Right lobe of liver (tissue), 6 donors: ENCODE results near the gene NAALADL2. TPM values are rescaled to one million over a fixed set of nuclear protein-coding genes. Genes with fewer than 3 reads are reported as not detected.
A peak's percentile ranks its signal among the peaks of the same experiment; 100 is the strongest.

ENCODE experiments used
- ATAC-seq, 4 donors: fragments of 200-7000 bp; cut with Tn5 transposase; one replicate each; pipeline ENCODE4 v1.9.1; 2020; ENCODE audit warnings: mild to moderate bottlenecking in 4 of 4, moderate library complexity in 4 of 4
- DNase-seq, 3 donors: peaks; one replicate each; pipeline ENCODE4 v3.0.0-alpha.2; 2020
- H3K27ac ChIP-seq, 3 donors: fragments of 200-600 bp; one replicate each; pipeline ENCODE4 v1.8.0; 2022
- H3K27me3 ChIP-seq, 2 donors: fragments of 200-600 bp; one replicate each; pipeline ENCODE4 v1.8.0; 2022
- H3K36me3 ChIP-seq, 4 donors: fragments of 200-600 bp; sonication (generic) in 1 of 4; one replicate each; pipeline versions ENCODE4 v1.5.1 to v1.8.0; 2017 to 2022; ENCODE audit warnings: control low read depth in 1 of 4
- H3K4me1 ChIP-seq, 4 donors: fragments of 200-600 bp; sonication (generic) in 1 of 4; one replicate each; pipeline versions ENCODE4 v1.5.1 to v1.8.0; 2017 to 2022; ENCODE audit warnings: control low read depth in 1 of 4
- H3K4me3 ChIP-seq, 3 donors: fragments of 200-600 bp; one replicate each; pipeline ENCODE4 v1.8.0; 2022
- H3K9me3 ChIP-seq, 4 donors: fragments of 200-600 bp; sonication (generic) in 1 of 4; one replicate each; pipeline versions ENCODE4 v1.5.1 to v1.8.0; 2017 to 2022; ENCODE audit warnings: control low read depth in 1 of 4
- CTCF ChIP-seq, 4 donors: fragments of 200-600 bp in 3 of 4; fragments of 450-650 bp in 1 of 4; IDR thresholded peaks; one replicate each; pipeline versions ENCODE4 v1.5.1 to v1.8.0; 2016 to 2022; ENCODE audit warnings: antibody characterized with exemption in 4 of 4, mild to moderate bottlenecking in 2 of 4
- POLR2A ChIP-seq: fragments of 450-650 bp; IDR thresholded peaks from one replicate; pipeline ENCODE4 v1.6.1; 2017; ENCODE audit warnings: antibody characterized with exemption, mild to moderate bottlenecking
- WGBS: methylation state at CpG from one replicate; pipeline ENCODE4 v1.1.6; 2018; ENCODE audit warnings: low coverage, low lambda C conversion rate; ENCODE audit not compliant: insufficient coverage; ENCODE audit errors: missing lambda C conversion rate; 5-methylcytosine and 5-hydroxymethylcytosine counted together
- intact Hi-C, 2 donors: fragments of 100-400 bp; cut with DNase I; formaldehyde crosslinking; loops; one replicate each; pipeline versions ENCODE4 v1.11.2 to v1.14.1; 2022
- total RNA-seq, 6 experiments: library from RNA; depleted of rRNA in 2 of 6; stranded (reverse); fragments of >200 nt in 2 of 6; fragmentation: NEBNext Ultra II Directional in 3 of 6; extraction: Animal tissue kit (Norgen Biotek cat#: 25700) in 3 of 6; gene quantifications; one replicate each; pipeline versions ENCODE4 v1.1.0 to v1.2.4, GENCODE V29; 2016 to 2023
- donor health status: DM: no; HTN: yes; CAD: no.
- donor health status: DM: no; HTN: no; CAD: no.
- donor health status: DM: no; HTN: no; CAD: no.
- donor health status: DM: no; HTN: yes; CAD: no.
- donor health status: DM: no; HTN: yes; CAD: no.

The NAALADL2 gene
- total RNA-seq, 6 experiments from 2014 or later, result 0.86 to 4.9 (median 3.2) TPM

GRCh38 chr3:175307642-175308041, 448.5 kb downstream of the NAALADL2 start:
- Histone ChIP-seq H3K4me1 (peaks cover 0 to 6% (median 0%) of the 10 kb centered on the region in 4 donors), H3K4me3 (peak overlapping the region in 2 of 3 donors; percentile 40 to 49), H3K27me3 (no peaks in the 10 kb centered on the region), H3K36me3 (no peaks in the 10 kb centered on the region), H3K9me3 (no peaks in the 10 kb centered on the region), H3K27ac (peak overlapping the region; percentile 55 to 85 (median 77))
- intact Hi-C loops, result no loop called here
- TF ChIP-seq CTCF (IDR thresholded peaks at IDR 0.05) (no peak), POLR2A (no peak)
- ATAC-seq (peak; percentile 76 to 97 (median 92)), DNase-seq (no peak)

- Histone ChIP-seq H3K4me1 (peaks cover 0 to 6% (median 0%) of the 10 kb centered on the region in 4 donors), H3K4me3 (peak overlapping the region in 2 of 3 donors; percentile 40 to 49), H3K9me3 (no peaks in the 10 kb centered on the region)
Observed at GRCh38 chr3:175308097-175308496, 449.0 kb downstream of the NAALADL2 start.

GRCh38 chr3:175310046-175310445, 450.9 kb downstream of the NAALADL2 start:
- peaks cover 0 to 6% (median 0%) of the 10 kb centered on the region in 4 donors for H3K4me1 ChIP-seq
- 88% methylated on average over 2 of the region's 2 CpGs for WGBS
- no peaks in the 10 kb centered on the region for H3K27me3 ChIP-seq
- ATAC-seq (no peak), DNase-seq (no peak)
- no peak for TF ChIP-seq POLR2A
- TF ChIP-seq CTCF (IDR thresholded peaks at IDR 0.05), result no peak
- H3K36me3 ChIP-seq, result no peaks in the 10 kb centered on the region
- intact Hi-C loops, result no loop called here
- no peaks in the 10 kb centered on the region for H3K9me3 ChIP-seq
- no peak overlapping the region for H3K4me3 ChIP-seq
- H3K27ac ChIP-seq, result no peak overlapping the region

More at GRCh38 chr3:175308097-175308496, 449.0 kb downstream of the NAALADL2 start:
- no peaks in the 10 kb centered on the region for H3K36me3 ChIP-seq
- WGBS, result 44% methylated on average over 6 of the region's 6 CpGs
- no peaks in the 10 kb centered on the region for H3K27me3 ChIP-seq
- H3K27ac ChIP-seq, result peak overlapping the region; percentile 55 to 85 (median 77)
- no peak for DNase-seq
- TF ChIP-seq POLR2A, result no peak
- TF ChIP-seq CTCF (IDR thresholded peaks at IDR 0.05), result no peak
- peak; percentile 47 to 68 (median 57) for ATAC-seq
- intact Hi-C loops, result no loop called here

GRCh38 chr3:175311404-175311803, 452.3 kb downstream of the NAALADL2 start:
- Histone ChIP-seq H3K4me3 (no peak overlapping the region), H3K27ac (no peak overlapping the region), H3K4me1 (peaks cover 0 to 6% (median 0%) of the 10 kb centered on the region in 4 donors), H3K27me3 (no peaks in the 10 kb centered on the region), H3K36me3 (no peaks in the 10 kb centered on the region), H3K9me3 (no peaks in the 10 kb centered on the region)
- TF ChIP-seq CTCF (IDR thresholded peaks at IDR 0.05), result no peak
- TF ChIP-seq POLR2A, result no peak
- intact Hi-C loops, result no loop called here
- ATAC-seq (no peak), DNase-seq (no peak)
- WGBS, result 77% methylated on average over 1 of the region's 1 CpG

GRCh38 chr3:175311946-175312345, 452.8 kb downstream of the NAALADL2 start:
- Histone ChIP-seq H3K36me3 (no peaks in the 10 kb centered on the region), H3K27me3 (no peaks in the 10 kb centered on the region), H3K4me3 (no peak overlapping the region), H3K9me3 (no peaks in the 10 kb centered on the region), H3K4me1 (peaks cover 0 to 6% (median 0%) of the 10 kb centered on the region in 4 donors), H3K27ac (no peak overlapping the region)
- TF ChIP-seq POLR2A (no peak), CTCF (IDR thresholded peaks at IDR 0.05) (no peak)
- intact Hi-C loops, result no loop called here
- WGBS, result 90% methylated on average over 3 of the region's 3 CpGs
- DNase-seq, result no peak
- ATAC-seq, result no peak
